Breast epithelium (tissue), 3 donors: ENCODE results near the gene ZNF548.

ENCODE experiments used
- POLR2A ChIP-seq: fragments of 450-650 bp; IDR thresholded peaks from one replicate; pipeline ENCODE4 v1.6.1; 2016; ENCODE audit warnings: antibody characterized with exemption, mild to moderate bottlenecking, moderate library complexity
- TF ChIP-seq, protein P1 (sequence below), 3 donors: fragments of 450-650 bp; IDR thresholded peaks; one replicate each; pipeline ENCODE4 v1.5.1; 2016 to 2017; ENCODE audit warnings: antibody characterized with exemption in 3 of 3, mild to moderate bottlenecking in 3 of 3, moderate library complexity in 3 of 3

DNA sequence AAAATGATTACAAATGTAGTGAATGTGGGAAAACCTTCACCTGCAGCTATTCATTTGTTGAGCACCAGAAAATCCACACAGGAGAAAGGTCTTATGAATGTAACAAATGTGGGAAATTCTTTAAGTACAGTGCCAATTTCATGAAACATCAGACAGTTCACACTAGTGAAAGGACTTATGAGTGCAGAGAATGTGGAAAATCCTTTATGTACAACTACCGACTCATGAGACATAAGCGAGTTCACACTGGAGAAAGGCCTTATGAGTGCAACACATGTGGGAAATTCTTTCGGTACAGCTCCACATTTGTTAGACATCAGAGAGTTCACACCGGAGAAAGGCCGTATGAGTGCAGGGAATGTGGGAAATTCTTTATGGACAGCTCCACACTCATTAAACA lies 9.2 kb downstream of the ZNF548 start:
- no peak for TF ChIP-seq POLR2A
- TF ChIP-seq, protein P1, sequence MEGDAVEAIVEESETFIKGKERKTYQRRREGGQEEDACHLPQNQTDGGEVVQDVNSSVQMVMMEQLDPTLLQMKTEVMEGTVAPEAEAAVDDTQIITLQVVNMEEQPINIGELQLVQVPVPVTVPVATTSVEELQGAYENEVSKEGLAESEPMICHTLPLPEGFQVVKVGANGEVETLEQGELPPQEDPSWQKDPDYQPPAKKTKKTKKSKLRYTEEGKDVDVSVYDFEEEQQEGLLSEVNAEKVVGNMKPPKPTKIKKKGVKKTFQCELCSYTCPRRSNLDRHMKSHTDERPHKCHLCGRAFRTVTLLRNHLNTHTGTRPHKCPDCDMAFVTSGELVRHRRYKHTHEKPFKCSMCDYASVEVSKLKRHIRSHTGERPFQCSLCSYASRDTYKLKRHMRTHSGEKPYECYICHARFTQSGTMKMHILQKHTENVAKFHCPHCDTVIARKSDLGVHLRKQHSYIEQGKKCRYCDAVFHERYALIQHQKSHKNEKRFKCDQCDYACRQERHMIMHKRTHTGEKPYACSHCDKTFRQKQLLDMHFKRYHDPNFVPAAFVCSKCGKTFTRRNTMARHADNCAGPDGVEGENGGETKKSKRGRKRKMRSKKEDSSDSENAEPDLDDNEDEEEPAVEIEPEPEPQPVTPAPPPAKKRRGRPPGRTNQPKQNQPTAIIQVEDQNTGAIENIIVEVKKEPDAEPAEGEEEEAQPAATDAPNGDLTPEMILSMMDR (IDR thresholded peaks at IDR 0.05), result no peak
